ENCODE results near the gene NETO2. TPM values are rescaled to one million over a fixed set of nuclear protein-coding genes. Genes with fewer than 3 reads are reported as not detected.

Gene NETO2
- total and polyA plus RNA-seq, 2 of the 13 experiments (the other 11 are each of a cell fraction or from before 2014, with no cell fraction given): 8.2 to 13.5 TPM

GRCh38 chr16:47142486-47142820, 1.3 kb downstream of the NETO2 start (continued):
- no peak for TF ChIP-seq KDM5B (CRISPR knock-in tag; IDR thresholded peaks at IDR 0.05; ENCODE audit: borderline replicate concordance)
- no peak for TF ChIP-seq GPBP1L1 (CRISPR knock-in tag; IDR thresholded peaks at IDR 0.05)
- no peak for TF ChIP-seq ZNF350 (CRISPR knock-in tag; IDR thresholded peaks at IDR 0.05; ENCODE audit: borderline replicate concordance, low read depth)
- no peak for TF ChIP-seq STAG1 (CRISPR knock-in tag; IDR thresholded peaks at IDR 0.05)
- TF ChIP-seq ZNF549 (CRISPR knock-in tag; IDR thresholded peaks at IDR 0.05): no peak
- TF ChIP-seq GLI4 (CRISPR knock-in tag; IDR thresholded peaks at IDR 0.05; ENCODE audit: borderline replicate concordance): no peak
- no peak for TF ChIP-seq ETS1 (CRISPR knock-in tag; IDR thresholded peaks at IDR 0.05)
- no peak for TF ChIP-seq ZNF101 (CRISPR knock-in tag; IDR thresholded peaks at IDR 0.05; ENCODE audit: borderline replicate concordance, low read depth)
- TF ChIP-seq HMGA1 (CRISPR knock-in tag; conservative IDR thresholded peaks at IDR 0.05): no peak
- TF ChIP-seq CBX2 (IDR thresholded peaks at IDR 0.05; ENCODE audit: low read depth, low read length): 0 out of 2 replicates have a peak, but pooled peaks have one; percentile 68
- no peak for TF ChIP-seq CBX2 (CRISPR knock-in tag; IDR thresholded peaks at IDR 0.05; ENCODE audit: low read depth)

All from HepG2 (cell line).